HG03520 (cell line): ENCODE measurements around the gene TRIM36.
A peak's percentile ranks its signal among the peaks of the same experiment; 100 is the strongest.

Experiments used
- ATAC-seq: cut with Tn5 transposase; IDR thresholded peaks from one replicate; pipeline ENCODE4 v1.9.1; 2021; ENCODE audit warnings: mild to moderate bottlenecking, moderate library complexity; ENCODE audit not compliant: unreplicated experiment

Gene TRIM36, protein sequence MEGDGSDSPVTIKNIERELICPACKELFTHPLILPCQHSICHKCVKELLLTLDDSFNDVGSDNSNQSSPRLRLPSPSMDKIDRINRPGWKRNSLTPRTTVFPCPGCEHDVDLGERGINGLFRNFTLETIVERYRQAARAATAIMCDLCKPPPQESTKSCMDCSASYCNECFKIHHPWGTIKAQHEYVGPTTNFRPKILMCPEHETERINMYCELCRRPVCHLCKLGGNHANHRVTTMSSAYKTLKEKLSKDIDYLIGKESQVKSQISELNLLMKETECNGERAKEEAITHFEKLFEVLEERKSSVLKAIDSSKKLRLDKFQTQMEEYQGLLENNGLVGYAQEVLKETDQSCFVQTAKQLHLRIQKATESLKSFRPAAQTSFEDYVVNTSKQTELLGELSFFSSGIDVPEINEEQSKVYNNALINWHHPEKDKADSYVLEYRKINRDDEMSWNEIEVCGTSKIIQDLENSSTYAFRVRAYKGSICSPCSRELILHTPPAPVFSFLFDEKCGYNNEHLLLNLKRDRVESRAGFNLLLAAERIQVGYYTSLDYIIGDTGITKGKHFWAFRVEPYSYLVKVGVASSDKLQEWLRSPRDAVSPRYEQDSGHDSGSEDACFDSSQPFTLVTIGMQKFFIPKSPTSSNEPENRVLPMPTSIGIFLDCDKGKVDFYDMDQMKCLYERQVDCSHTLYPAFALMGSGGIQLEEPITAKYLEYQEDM

DNA sequence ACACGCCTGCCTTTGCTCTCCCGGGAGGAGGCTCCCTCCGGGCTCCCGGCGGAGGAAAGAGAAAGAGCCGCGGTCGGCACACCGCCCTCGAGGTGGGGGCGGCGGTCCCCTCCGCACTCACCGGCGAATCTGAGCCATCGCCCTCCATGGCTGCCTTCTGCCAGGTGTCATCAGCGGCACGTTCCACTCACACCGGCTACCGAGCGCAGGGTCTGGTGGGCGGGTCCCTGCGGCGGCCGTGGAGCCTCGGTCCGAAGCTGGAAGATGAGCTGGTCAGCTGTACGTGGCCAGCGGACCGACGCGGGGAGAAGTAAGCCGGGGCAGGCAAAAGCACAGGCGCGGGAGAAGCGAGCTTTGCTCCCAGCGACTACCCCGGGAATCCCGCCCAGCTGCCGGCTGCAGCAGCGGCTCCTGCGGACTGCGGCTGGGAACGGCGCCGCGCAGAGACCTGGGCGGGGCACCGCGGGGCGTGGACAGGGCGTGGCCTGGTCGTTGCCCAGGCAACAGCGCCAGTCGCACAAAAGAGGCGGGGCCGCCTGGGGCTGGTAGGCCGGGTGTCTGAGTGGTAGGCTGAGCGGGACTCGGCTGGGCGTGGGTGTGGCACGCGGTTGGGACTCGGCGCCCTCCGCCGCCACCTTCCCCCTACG lies at the start of gene TRIM36:
Gene TRIM36 (minus strand): TSS at position 422 of the 647 bp plus-strand sequence. CDS start 274 bp downstream, at position 148.
- ATAC-seq = peak; percentile 97

DNA sequence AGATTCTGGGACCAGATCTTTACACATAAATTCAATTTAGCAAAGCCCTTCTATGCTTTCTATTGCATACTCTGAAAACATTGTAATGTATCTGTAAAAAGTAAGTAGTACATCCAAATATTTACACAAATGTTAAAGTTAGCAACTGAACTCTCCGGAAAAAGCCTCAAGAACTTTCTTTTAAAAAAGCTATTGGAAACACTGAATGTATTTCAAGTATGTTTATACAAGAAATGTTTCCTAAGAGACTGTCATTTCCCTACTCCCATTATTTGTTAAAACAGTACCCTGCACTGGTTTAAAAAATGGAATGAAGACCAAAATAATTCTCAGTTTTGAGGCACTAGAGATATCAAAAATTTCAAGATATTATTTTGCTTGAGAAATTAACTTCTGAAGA lies 44.8 kb upstream of the TRIM36 start:
- ATAC-seq = no peak

DNA sequence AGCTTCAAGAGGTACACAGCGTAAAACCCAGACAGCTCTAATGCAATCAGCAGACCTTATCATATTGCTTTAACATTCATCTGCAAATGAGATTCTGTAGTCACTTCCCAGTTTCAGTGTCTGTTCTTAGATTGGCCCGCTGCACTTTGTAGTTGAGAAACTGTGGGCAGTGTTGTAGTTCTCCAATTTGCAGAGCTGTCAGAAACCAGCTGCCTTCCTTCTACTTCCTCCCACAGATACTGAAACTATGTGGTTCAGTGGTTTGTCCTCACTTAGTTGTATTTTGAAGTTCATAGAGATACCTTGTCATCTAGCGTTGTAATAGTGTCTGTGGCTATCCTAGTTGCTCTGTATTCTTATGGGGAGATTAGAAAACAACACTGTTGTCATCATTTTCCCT lies 39.6 kb upstream of the TRIM36 start:
- peak; percentile 100 for ATAC-seq

DNA sequence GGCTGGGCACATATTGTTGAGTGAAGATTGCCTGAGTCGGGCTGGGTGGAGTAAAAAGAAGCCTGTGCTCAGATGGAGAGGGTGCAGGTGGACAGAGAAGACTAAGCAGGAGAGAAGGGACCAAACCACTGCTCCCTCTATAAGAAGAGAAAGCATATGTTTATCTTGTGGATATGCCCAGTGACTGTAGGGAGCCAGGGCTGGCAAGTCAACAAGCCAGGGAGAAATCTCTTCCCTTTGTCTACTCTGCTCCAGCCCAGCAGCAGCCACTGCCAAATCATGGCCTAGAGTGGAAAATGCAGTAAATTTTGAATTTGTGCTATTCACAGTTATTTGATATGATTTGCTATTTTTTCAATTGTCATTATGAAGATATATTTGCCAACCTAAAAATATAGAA lies 33.2 kb upstream of the TRIM36 start:
- ATAC-seq = no peak

DNA sequence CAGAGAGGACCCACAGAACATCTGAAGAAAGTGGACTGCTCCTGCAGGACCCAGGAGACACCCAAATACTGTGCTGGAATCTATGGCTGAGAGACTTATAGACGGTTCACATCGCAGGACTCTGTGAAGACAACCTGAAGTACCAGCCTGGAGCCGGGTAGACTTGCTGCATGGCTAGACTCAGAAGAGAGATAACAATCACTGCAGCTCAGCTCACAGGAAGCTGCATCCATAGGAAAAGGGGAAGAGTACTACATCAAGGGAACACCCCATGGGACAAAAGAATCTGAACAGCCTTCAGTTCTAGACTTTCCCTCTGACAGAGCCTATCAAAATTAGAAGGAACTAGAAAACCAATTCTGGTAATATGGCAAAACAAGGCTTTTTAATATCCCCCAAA lies 26.5 kb upstream of the TRIM36 start:
- ATAC-seq = no peak

DNA sequence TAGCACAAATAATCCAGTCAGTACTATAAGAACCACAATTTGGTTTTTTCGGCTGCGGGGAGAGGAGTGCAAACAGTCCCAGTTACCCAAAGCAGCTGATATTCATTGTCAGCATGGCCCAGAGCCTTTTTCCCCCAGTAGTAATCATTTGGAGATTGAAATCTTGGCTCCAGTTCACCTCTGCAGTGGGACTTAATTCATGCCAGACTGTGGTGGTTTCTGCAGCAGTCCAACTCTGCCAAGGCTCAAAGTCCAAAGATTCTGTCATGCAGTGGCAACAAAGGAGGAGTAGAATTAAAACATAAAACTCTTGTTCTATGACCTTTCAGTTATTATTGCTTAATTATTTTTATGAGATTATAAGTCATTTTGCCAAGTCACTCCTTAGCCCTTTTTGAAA lies 25.0 kb upstream of the TRIM36 start:
- ATAC-seq = no peak

DNA sequence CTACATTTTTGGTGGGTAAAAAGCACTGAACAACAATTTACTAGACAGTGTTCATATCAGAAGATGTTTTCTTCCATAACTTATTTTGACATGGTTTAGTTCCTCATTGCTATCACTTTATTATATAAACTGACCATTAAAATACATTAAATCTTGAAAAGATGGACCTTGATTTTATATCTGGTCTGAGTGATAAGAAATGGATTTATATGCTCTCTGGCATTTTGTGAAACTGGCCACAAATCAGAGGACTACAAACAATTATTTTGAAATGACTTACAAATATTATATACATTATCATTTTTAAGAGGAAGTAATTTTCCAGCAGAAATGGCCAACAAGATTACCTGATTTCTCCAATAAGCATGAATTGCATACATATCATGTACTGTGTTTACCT lies 23.6 kb upstream of the TRIM36 start:
- ATAC-seq = no peak

DNA sequence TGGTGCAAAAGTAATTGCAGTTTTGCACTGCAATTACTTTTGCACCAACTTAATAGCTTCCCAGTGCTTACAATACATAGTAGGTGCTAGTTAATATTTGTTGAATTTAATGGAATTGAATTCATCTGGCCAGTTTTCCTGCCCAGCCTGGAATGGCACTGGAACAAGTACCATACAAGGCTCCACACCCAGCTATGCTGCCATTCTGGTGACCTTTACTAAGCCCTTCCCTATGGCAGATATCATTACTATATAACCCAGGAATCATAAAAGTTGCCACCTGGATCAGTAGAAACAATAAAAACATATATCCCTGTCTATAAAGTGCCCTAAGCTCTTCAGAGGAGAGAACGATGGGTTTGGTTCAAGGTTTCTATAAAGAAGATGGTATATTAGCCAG lies 22.4 kb upstream of the TRIM36 start:
- ATAC-seq = no peak

DNA sequence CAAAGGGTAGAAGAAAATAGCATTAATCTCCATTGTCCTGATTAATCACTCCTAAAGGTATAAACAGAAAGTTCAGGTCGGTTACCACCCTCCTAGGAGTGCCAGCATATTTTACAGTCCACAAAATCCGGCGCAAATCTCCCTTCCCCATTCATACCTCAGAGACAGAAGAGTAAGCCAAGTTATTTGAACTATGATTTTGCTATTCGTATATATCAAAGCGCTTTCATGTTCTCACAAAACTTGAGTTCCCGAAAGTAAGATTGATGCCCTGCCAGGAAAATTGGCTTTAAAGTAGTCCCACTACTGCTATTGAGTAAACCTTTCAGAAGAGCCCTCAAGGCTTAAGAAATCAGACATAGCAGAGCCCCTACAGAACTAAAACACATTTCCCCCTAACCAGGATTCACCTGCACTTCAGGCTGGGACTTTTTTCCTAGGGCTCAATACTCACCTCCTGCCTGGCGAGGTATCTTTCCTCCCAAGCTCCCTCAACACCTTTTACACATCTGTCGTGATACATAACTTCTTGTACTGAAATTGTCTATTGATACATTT lies 21.8 kb upstream of the TRIM36 start:
- no peak for ATAC-seq

DNA sequence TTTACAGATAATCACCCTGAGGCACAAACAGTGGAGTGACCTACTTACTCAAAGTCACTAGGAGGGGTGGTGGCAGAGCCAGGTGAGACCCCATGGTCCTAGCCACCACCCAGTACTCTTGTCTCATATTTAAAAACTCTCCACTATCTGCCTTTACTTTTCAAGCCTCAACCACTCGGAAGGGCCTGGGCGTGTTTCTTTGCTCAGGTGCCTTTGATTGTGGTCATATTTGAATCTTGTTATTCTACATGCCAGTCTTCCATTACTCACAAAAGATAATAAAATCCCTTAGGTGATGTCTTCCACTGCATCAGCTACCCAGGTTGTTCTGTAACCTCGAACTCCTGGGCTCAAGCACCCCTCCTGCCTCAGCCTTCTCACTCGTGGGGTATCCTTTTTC lies 20.7 kb upstream of the TRIM36 start:
- ATAC-seq = no peak

DNA sequence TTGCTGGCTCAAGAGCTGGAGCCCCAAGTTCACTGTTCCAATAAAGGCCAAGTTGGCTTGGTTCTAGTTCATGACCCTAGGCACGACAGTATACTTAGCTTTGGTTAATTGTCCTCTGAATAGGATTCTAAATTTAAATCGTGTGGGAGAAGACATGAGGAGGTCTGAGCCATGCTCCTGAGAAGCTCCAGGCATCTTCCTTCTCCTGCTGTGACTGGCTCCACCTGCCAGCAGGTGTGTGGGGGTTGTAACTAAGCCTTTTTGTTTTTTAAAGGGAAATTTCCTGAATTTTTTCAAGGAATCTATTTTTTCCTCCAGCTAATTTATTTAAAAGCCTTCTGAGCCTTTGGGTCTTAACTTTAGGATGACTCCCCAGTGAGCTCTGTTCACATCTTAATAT lies 20.2 kb upstream of the TRIM36 start:
- ATAC-seq = no peak

DNA sequence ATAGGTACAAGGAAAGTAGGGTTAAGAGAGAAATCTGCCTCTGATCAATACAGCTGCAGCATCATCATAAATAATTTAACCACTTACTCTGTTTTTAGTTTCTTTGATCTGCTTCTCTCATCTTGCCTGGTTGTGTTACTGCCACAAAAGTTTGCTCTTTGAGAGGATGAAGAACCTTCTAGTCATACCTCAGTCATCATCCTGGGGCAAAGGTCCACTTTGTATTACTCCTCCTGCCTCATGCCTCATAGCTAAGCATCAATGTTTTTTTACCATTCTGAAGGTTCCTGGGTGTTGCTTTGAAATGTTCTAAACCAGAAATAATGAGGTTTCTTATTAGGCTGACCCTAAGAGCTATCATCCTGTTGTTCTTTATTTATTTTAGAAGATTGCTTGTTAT lies 17.1 kb upstream of the TRIM36 start:
- ATAC-seq = no peak

DNA sequence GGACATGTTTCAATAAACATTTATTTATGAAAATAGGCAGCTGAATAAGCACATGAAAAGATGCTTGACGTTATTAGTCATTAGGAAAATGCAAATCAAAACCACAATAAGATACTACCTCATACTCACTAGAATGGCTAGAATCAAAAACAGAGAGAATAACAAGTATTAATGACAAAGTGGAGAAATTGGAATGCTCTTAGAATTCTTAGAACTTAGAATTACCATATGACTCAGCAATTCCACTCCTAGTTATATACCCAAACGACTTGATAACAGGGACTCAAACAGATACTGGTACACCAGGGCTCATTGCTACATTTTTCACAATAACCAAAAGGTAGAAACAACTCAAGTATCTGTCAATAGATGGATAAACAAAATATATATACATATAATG lies 15.1 kb upstream of the TRIM36 start:
- no peak for ATAC-seq

DNA sequence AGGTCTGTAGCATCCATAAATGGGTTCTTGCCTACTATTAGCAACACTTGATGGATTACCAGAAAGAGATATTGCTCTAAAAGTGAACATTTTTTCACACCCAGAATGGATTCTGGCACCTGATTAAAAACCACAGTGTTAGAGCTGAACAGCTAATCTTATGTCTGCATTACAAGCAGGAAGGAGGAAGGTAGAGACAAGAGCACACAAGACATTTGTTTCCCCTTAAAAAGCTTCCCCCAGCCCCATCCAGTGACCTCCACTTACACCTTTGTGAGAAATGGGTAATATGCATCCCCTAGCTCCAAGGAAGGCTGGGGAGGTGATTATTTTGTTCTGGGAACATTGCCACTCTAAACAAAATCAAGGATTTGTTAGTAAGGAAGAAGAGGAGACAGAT lies 12.0 kb upstream of the TRIM36 start:
- no peak for ATAC-seq

DNA sequence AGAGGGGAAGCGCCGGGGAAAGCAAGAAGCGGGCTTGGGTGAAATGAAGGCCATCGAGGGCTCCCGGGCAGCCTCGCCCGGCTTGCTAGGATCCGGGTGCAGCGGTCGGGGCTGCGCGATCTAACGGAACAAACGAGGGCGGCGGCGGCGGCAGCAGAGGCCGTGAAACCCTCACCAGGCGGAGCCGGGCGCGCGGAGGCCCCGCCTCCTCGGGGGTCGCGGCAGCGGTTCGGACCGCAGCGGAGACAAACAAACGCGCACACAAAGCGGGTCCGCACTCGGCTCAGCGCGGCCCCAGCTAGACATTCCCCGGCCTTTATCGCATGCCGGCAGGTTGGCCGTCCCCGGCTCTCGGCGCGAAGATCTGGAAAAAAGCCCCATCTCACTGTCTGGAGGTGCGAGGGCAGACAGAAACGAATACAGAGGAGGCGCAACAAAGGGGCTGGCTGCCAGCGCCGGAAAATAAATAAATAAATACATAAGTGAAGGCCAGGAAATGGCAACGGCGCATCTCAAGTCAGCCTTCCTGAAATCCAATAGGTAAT lies 10.5 kb upstream of the TRIM36 start:
- peak; percentile 62 for ATAC-seq

DNA sequence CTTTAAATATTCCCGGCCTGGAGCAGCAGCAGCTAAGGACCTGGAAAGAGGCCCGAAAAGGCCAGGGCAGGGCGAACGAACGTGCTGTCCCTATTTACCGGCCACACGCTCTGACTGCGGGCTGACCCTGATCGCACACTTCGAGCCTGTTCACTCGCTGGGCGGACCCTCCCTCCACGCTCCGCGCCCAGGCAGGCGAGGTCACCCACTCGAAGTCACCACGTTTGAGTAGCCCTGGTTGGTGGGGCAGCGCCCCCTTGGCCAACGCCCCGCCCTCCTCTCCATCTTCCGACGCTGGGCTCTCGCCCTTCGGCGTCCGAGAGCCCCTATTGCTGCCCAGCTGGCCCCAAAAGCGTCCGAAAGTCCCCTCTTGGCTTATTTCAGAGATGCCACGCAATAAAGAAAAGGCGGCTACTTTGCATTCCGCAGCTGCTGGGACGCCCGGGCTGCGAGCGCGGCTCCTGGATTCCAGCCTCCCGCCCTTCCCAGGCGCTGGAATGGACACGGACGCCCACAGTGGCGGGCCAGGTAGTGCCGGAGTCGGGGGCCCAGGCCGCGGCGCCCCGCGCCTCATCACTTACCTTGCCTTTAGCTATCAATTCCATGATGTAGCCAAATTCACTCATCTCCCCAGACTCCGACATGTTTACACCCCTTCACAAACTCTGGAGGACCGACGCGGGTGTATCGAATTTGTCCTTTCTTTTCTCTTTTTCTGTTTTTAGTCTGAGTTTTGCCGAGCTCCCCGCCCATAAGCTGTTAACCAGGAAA lies 9.9 kb upstream of the TRIM36 start:
- ATAC-seq = peak; percentile 25

DNA sequence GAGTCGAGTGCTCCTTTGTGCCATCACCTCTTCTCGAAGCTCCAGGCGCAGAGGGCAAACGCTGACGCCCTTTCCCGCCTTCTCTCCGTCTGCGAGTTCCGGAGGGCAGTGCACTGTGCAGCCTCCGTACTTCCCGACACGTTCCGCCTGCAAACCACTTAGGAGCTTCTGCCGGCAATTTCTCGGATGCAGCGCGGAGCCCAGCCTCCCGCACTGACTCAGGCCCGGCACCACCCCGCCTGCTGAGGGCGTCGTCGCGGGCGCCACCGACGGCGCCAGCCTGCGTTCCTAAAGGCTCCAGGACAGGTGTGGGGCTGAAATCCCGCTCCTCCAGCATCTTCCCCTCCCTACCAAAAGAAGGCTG lies 9.3 kb upstream of the TRIM36 start:
- no peak for ATAC-seq

DNA sequence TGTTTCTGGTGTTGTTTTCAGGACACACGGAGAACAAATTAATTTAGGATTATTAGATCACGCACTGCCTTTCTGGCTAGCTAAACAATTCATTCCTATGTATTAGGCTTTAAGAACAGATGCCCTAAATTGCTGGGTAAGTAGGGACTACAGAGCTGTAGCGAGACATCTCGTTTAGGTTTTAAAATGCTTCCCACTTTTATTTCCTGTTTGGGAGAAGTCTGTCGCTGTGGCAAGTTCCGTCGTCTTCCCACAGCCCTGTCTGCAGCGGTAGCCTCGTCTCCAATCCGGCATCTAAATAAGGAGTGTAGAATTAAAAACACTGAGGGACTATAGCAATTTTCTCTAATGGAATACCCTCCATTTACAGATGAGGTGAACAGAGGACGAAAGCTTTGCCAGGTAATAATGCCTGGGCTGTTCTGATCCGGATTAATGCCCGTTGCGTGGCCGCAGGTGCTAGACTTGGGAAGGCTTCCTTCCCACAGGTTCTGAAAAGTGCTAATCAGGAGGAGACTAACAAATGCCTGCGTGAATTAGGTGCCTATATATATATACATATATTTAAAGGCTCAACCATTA lies 1.3 kb upstream of the TRIM36 start:
- no peak for ATAC-seq

DNA sequence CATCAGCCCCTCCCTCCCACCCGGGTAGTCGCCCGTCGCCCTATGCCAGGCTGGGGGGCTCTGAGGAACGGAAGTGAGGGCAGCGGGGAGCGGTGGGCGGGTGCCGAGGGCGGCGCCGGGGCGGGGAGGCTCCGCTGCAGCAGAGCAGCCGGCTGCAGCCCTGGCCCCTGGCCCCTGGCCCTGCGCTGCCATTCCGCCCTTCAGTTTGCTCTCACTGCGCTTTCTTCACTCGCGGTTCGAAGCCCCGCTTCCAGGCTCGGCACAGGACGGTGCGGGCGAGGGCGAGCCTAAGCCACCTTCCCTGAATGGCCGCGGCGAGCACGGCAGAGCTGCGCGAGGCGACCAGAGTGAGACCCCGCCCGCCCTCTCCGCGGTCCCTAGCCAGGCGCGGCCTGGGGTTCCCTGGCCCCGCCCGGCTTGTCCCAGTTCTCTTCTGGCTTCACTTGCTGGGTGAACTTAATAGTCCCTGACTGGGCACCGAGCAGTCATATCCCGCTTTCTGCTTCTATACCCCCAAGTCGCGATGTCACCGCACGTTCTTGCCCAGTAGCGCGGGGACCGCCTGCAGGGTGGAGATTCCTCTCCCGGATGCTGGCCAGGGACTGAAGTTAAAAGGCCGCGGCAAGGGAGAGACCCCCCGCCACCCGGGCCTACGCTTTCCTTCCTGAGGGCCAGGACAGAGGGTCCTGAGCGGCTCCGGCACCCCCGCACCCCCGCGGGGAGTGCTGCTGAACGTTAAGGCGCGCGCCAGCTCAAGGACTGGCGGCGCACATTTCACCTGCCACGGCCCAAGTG lies 623 bp upstream of the TRIM36 start:
- peak; percentile 42 for ATAC-seq
